DND-41 (cell line): ENCODE data around the gene RARB.

Experiments used
- ATAC-seq: fragments of 200-7000 bp; cut with Tn5 transposase; 3 replicates; pipeline ENCODE4 v1.9.1; 2021; ENCODE audit warnings: low read depth; ENCODE audit not compliant: insufficient read depth
- DNase-seq: peaks from one replicate; pipeline ENCODE4 v3.0.0-alpha.2; 2020
- H2AFZ ChIP-seq: 2 replicates; pipeline ENCODE4 v1.6.0; 2012; ENCODE audit warnings: low read depth, low read length
- H3K27ac ChIP-seq: 2 replicates; pipeline ENCODE4 v1.5.1; 2012; ENCODE audit warnings: low read length, inconsistent platforms
- H3K27me3 ChIP-seq: fragments of 200-600 bp; sonication (generic); 2 replicates; pipeline ENCODE4 v1.6.0; 2012; ENCODE audit warnings: low read length, mild to moderate bottlenecking, inconsistent platforms; ENCODE audit not compliant: insufficient read depth, poor library complexity
- H3K36me3 ChIP-seq: 2 replicates; pipeline ENCODE4 v1.5.1; 2012; ENCODE audit warnings: low read length, inconsistent platforms; ENCODE audit not compliant: insufficient read depth
- H3K4me1 ChIP-seq: 2 replicates; pipeline ENCODE4 v1.5.1; 2012; ENCODE audit warnings: mild to moderate bottlenecking, low read length; ENCODE audit not compliant: insufficient read depth
- H3K4me2 ChIP-seq: 2 replicates; pipeline ENCODE4 v1.6.0; 2012; ENCODE audit warnings: mild to moderate bottlenecking, moderate library complexity, low read length, inconsistent platforms; ENCODE audit not compliant: insufficient read depth
- H3K4me3 ChIP-seq, 2 experiments: fragments of 200-600 bp in 1 of 2; shearing (Covaris generic) in 1 of 2; 2 replicates each; pipeline ENCODE4 v1.5.1; 2012 to 2016; ENCODE audit warnings: inconsistent platforms in 2 of 2, low read length in 2 of 2, mild to moderate bottlenecking in 2 of 2, low read depth in 1 of 2, moderate library complexity in 1 of 2
- H3K79me2 ChIP-seq: 2 replicates; pipeline ENCODE4 v1.6.0; 2012; ENCODE audit warnings: low read length, inconsistent platforms; ENCODE audit not compliant: insufficient read depth
- H3K9ac ChIP-seq: 2 replicates; pipeline ENCODE4 v1.6.0; 2012; ENCODE audit warnings: low read depth, mild to moderate bottlenecking, inconsistent platforms, low read length, moderate library complexity
- H3K9me3 ChIP-seq: 2 replicates; pipeline ENCODE4 v1.5.1; 2012; ENCODE audit warnings: low read length, moderate library complexity, mild to moderate bottlenecking, inconsistent platforms; ENCODE audit not compliant: insufficient read depth, severe bottlenecking
- H4K20me1 ChIP-seq: 2 replicates; pipeline ENCODE4 v1.6.0; 2012; ENCODE audit warnings: low read length; ENCODE audit not compliant: insufficient read depth
- EZH2 ChIP-seq: IDR thresholded peaks from 3 replicates; pipeline ENCODE4 v1.6.1; 2012; ENCODE audit warnings: borderline replicate concordance, low read depth, mild to moderate bottlenecking, moderate library complexity, low read length, inconsistent platforms; ENCODE audit not compliant: severe bottlenecking
- TF ChIP-seq, protein P1 (sequence below): IDR thresholded peaks from 2 replicates; pipeline ENCODE4 v1.5.1; 2012; ENCODE audit warnings: borderline replicate concordance, low read length, moderate library complexity, mild to moderate bottlenecking; ENCODE audit not compliant: poor library complexity, severe bottlenecking; ENCODE audit errors: extremely low read depth

RARB gene

GRCh38 chr3:25429361-25430286 lies 1.6 kb downstream of the RARB start:
- H3K79me2 ChIP-seq = no peaks in the 10 kb centered on the region
- no peaks in the 10 kb centered on the region for H3K27me3 ChIP-seq
- no peak overlapping the region for H2AFZ ChIP-seq
- no peaks in the 10 kb centered on the region for H4K20me1 ChIP-seq
- TF ChIP-seq, protein P1, sequence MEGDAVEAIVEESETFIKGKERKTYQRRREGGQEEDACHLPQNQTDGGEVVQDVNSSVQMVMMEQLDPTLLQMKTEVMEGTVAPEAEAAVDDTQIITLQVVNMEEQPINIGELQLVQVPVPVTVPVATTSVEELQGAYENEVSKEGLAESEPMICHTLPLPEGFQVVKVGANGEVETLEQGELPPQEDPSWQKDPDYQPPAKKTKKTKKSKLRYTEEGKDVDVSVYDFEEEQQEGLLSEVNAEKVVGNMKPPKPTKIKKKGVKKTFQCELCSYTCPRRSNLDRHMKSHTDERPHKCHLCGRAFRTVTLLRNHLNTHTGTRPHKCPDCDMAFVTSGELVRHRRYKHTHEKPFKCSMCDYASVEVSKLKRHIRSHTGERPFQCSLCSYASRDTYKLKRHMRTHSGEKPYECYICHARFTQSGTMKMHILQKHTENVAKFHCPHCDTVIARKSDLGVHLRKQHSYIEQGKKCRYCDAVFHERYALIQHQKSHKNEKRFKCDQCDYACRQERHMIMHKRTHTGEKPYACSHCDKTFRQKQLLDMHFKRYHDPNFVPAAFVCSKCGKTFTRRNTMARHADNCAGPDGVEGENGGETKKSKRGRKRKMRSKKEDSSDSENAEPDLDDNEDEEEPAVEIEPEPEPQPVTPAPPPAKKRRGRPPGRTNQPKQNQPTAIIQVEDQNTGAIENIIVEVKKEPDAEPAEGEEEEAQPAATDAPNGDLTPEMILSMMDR = no peak
- TF ChIP-seq EZH2 = no peak
- ATAC-seq (no peak), DNase-seq (no peak)
- H3K9me3 ChIP-seq = no peaks in the 10 kb centered on the region
- no peaks in the 10 kb centered on the region for H3K4me1 ChIP-seq
- no peak overlapping the region for H3K4me3 ChIP-seq
- no peak overlapping the region for H3K4me2 ChIP-seq
- H3K36me3 ChIP-seq = no peaks in the 10 kb centered on the region
- H3K9ac ChIP-seq = no peak overlapping the region
- no peak overlapping the region for H3K27ac ChIP-seq

- no peak overlapping the region for H3K4me3 ChIP-seq
- no peak for DNase-seq
- H4K20me1 ChIP-seq = no peaks in the 10 kb centered on the region
- TF ChIP-seq, protein P1 = no peak
- TF ChIP-seq EZH2 = no peak
- no peak overlapping the region for H2AFZ ChIP-seq
- H3K9me3 ChIP-seq = no peaks in the 10 kb centered on the region
- no peak for ATAC-seq
- H3K79me2 ChIP-seq = no peaks in the 10 kb centered on the region
- no peaks in the 10 kb centered on the region for H3K27me3 ChIP-seq
- no peaks in the 10 kb centered on the region for H3K36me3 ChIP-seq
- no peak overlapping the region for H3K27ac ChIP-seq
- no peaks in the 10 kb centered on the region for H3K4me1 ChIP-seq
- no peak overlapping the region for H3K4me2 ChIP-seq
- no peak overlapping the region for H3K9ac ChIP-seq
Observed at GRCh38 chr3:25430287-25430934, 2.3 kb downstream of the RARB start.

- DNase-seq (no peak), ATAC-seq (no peak)
- no peaks in the 10 kb centered on the region for H3K27me3 ChIP-seq
- no peaks in the 10 kb centered on the region for H3K36me3 ChIP-seq
- no peak overlapping the region for H3K9ac ChIP-seq
- no peak overlapping the region for H3K27ac ChIP-seq
- no peak overlapping the region for H3K4me3 ChIP-seq
- no peaks in the 10 kb centered on the region for H3K4me1 ChIP-seq
- no peak for TF ChIP-seq EZH2
- TF ChIP-seq, protein P1 = no peak
- no peak overlapping the region for H2AFZ ChIP-seq
- no peaks in the 10 kb centered on the region for H4K20me1 ChIP-seq
- no peaks in the 10 kb centered on the region for H3K79me2 ChIP-seq
- no peaks in the 10 kb centered on the region for H3K9me3 ChIP-seq
- H3K4me2 ChIP-seq = no peak overlapping the region
Observed at GRCh38 chr3:25430935-25431770, 3.1 kb downstream of the RARB start.
